BLaER1 (cell line): ENCODE data around the gene PTPRN2.

Source experiments
- H3K27ac ChIP-seq: shearing (Covaris generic); formaldehyde crosslinking; 2 replicates; pipeline ENCODE4 v1.8.1; 2022
- H3K27me3 ChIP-seq: shearing (Covaris generic); formaldehyde crosslinking; 2 replicates; pipeline ENCODE4 v1.8.1; 2022
- H3K36me3 ChIP-seq: shearing (Covaris generic); formaldehyde crosslinking; 2 replicates; pipeline ENCODE4 v1.8.1; 2022
- H3K4me1 ChIP-seq: shearing (Covaris generic); formaldehyde crosslinking; 2 replicates; pipeline ENCODE4 v1.8.1; 2022
- H3K4me2 ChIP-seq: shearing (Covaris generic); formaldehyde crosslinking; 2 replicates; pipeline ENCODE4 v1.8.1; 2022
- H3K4me3 ChIP-seq: shearing (Covaris generic); formaldehyde crosslinking; 2 replicates; pipeline ENCODE4 v1.8.1; 2022
- H3K9ac ChIP-seq: shearing (Covaris generic); formaldehyde crosslinking; 2 replicates; pipeline ENCODE4 v1.8.1; 2022
- H3K9me3 ChIP-seq: shearing (Covaris generic); formaldehyde crosslinking; 2 replicates; pipeline ENCODE4 v1.8.1; 2022
- H4K20me1 ChIP-seq: shearing (Covaris generic); formaldehyde crosslinking; 2 replicates; pipeline ENCODE4 v1.8.1; 2022
- Cebpa-rat ChIP-seq: shearing (Covaris generic); IDR thresholded peaks from 2 replicates; pipeline ENCODE4 v1.8.1; 2022

Gene PTPRN2

DNA sequence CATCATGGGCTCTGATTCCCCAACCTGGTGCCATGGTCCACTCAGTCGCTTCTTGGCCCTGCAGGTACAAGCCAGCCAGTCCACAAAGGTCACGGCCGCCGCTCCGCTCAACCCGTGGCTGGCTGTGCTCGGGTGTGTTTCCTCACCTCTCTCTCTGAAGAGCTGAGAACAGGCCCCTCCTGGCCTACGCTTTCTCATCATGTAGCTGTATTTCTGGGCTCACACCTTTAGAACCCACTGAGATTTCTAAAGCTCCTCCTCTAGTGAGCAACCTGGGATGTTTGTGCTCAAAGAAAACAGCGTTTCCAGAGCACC, 30.2 kb downstream of the PTPRN2 start:
- Histone ChIP-seq H3K4me1 (no peaks in the 10 kb centered on the region), H3K36me3 (no peaks in the 10 kb centered on the region), H3K27me3 (no peaks in the 10 kb centered on the region), H3K4me2 (no peak overlapping the region), H4K20me1 (no peaks in the 10 kb centered on the region), H3K4me3 (no peak overlapping the region), H3K27ac (no peak overlapping the region), H3K9ac (no peak overlapping the region), H3K9me3 (no peaks in the 10 kb centered on the region)
- no peak for TF ChIP-seq Cebpa-rat

DNA sequence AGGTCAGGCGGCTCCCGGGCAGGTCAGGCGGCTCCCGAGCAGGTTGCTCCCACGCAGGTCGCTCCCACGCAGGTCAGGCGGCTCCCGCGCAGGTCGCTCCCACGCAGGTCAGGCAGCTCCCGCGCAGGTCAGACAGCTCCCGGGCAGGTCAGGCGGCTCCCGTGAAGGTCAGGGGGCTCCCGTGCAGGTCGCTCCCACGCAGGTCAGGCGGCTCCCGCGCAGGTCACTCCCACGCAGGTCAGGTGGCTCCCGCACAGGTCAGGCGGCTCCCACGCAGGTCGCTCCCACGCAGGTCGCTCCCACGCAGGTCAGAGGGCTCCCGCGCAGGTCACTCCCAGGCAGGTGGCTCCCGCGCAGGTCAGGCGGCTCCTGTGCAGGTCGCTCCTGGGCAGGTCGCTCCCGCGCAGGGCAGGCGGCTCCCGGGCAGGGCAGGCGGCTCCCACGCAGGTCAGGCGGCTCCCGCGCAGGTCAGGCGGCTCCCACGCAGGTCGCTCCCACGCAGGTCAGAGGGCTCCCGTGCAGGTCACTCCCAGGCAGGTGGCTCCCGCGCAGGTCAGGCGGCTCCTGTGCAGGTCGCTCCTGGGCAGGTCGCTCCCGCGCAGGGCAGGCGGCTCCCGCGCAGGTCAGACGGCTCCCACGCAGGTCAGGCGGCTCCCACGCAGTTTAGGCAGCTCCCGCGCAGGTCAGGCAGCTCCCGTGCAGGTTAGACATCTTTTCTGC, 30.7 kb downstream of the PTPRN2 start:
- Histone ChIP-seq H4K20me1 (no peaks in the 10 kb centered on the region), H3K4me2 (no peak overlapping the region), H3K4me1 (no peaks in the 10 kb centered on the region), H3K36me3 (no peaks in the 10 kb centered on the region), H3K27ac (no peak overlapping the region), H3K9me3 (no peaks in the 10 kb centered on the region), H3K27me3 (no peaks in the 10 kb centered on the region), H3K9ac (no peak overlapping the region), H3K4me3 (no peak overlapping the region)
- TF ChIP-seq Cebpa-rat, result no peak

- H3K9me3 ChIP-seq, result no peaks in the 10 kb centered on the region
- no peak overlapping the region for H3K9ac ChIP-seq
- no peak overlapping the region for H3K4me3 ChIP-seq
- no peaks in the 10 kb centered on the region for H3K36me3 ChIP-seq
- peaks cover 12% of the 10 kb centered on the region for H3K4me1 ChIP-seq
- H3K27me3 ChIP-seq, result no peaks in the 10 kb centered on the region
- no peak overlapping the region for H3K27ac ChIP-seq
- TF ChIP-seq Cebpa-rat, result no peak
- no peaks in the 10 kb centered on the region for H4K20me1 ChIP-seq
- H3K4me2 ChIP-seq, result no peak overlapping the region
These were observed 32.5 kb downstream of the PTPRN2 start for GRCh38 chr7:158555034-158555520.

DNA sequence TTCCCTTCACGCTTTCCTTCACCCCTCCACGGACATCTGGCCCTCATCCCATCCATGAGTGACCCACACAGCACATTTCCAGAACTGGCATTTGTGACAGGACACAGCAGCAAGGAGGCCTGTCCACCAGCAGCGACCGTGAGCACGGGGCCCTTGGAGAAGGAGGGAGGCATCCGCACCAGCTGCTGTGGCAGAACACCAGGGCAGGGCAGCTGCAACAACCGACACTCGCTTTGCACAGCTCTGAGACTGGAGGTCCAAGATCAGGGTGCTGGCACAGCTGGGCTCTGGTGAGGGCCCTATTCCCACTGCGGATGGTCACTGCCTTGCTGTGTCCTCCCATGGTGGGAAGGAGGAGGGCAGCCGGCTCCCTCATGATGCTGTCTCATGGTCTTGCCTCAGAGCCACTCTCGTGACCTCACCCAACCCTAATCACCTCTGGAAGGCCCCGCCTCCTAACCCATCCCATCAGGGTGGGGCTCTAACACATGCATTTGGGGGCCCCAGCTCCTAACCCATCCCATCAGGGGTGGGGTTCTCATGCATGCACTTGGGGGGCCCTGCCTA, 36.7 kb downstream of the PTPRN2 start:
- H4K20me1 ChIP-seq, result no peaks in the 10 kb centered on the region
- TF ChIP-seq Cebpa-rat, result no peak
- no peaks in the 10 kb centered on the region for H3K36me3 ChIP-seq
- H3K27ac ChIP-seq, result 0 out of 2 replicates have a peak overlapping the region, but pooled peaks have one; percentile 72
- H3K4me1 ChIP-seq, result peaks cover 37% of the 10 kb centered on the region
- H3K4me3 ChIP-seq, result no peak overlapping the region
- H3K4me2 ChIP-seq, result peak overlapping the region; percentile 99
- H3K27me3 ChIP-seq, result no peaks in the 10 kb centered on the region
- H3K9me3 ChIP-seq, result no peaks in the 10 kb centered on the region
- H3K9ac ChIP-seq, result no peak overlapping the region

DNA sequence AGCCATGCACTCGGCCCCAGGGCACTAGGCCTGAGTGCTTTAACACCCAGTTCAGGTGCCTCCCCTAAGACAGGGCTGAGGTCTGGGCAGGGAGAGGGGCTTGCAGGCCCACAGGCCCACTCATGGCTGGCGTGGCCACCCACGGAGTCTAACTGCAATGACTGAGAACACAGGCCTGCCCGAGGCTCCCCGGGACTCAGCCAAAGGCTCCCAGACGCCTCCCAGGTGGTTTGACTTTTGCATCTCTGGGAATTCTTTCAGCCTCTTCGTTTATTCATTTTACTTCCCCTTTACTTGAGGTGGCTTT, 37.3 kb downstream of the PTPRN2 start:
- no peak for TF ChIP-seq Cebpa-rat
- Histone ChIP-seq H4K20me1 (no peaks in the 10 kb centered on the region), H3K9me3 (no peaks in the 10 kb centered on the region), H3K36me3 (no peaks in the 10 kb centered on the region), H3K9ac (no peak overlapping the region), H3K4me1 (peaks cover 37% of the 10 kb centered on the region), H3K27me3 (no peaks in the 10 kb centered on the region), H3K4me3 (peak overlapping the region; percentile 60), H3K27ac (peak overlapping the region; percentile 72), H3K4me2 (peak overlapping the region; percentile 99)

DNA sequence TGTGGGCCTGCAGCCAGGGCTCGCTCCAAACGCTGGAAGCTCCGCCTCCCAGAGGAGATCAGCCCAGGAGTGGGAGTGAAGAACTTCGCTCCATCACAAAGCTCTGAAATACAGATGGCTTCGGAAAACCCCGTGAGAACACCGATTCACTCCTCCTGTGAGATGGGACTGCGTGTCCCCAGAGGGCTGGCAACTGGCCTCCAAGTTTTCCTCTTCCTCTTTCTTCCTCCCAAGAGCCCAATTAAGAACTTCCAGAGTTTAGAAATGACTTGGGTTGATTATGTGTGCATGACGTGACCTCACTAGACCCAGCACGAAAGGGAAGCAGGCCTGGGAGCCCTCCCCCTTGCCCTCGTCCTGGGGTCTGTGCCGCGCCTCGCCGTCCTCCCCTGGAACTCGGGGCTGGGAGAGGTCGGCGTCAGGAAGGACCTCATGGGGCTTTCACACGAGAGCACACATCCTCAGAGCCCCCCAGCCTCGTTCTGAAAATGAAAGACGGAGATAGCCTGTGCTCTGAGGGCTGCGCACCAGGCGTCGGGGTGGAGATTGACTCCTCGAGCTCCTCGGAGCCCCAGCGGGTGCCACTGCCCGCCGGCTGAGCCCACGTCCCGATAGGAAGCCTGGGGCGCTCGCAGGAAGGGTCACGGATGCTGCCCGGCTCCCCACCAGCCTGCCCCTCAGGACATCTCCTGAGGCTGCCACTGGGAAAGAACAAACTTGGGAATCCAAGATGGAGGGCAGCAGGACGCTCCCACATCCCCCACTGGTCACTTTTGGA, 37.8 kb downstream of the PTPRN2 start:
- Histone ChIP-seq H3K4me2 (peak overlapping the region; percentile 99), H4K20me1 (no peaks in the 10 kb centered on the region), H3K27me3 (no peaks in the 10 kb centered on the region), H3K4me3 (peak overlapping the region; percentile 60), H3K36me3 (no peaks in the 10 kb centered on the region), H3K4me1 (peaks cover 37% of the 10 kb centered on the region), H3K9me3 (no peaks in the 10 kb centered on the region), H3K27ac (peak overlapping the region; percentile 72), H3K9ac (peak overlapping the region; percentile 74)
- no peak for TF ChIP-seq Cebpa-rat

DNA sequence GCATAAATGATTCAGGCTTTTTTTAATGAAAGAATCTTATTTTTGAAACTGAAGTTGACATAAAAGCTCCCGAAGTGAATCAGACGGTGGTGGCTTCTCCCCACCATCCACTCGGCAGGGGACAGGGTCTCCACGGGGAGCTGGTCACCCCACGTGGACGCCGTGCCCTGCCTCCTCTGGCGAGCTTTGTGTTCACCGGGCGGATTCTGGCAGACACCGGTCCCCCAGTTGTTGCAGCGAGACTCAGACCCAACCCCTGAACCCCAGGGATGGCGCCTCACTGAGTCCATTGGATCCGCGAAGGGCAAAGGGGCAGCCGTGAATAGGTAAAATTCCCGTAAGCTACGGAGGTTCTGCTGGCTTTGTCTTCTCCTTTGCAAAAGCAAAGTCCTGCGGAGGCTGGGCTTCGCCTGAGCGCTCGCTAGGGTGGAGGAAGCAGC, 38.4 kb downstream of the PTPRN2 start:
- no peaks in the 10 kb centered on the region for H3K27me3 ChIP-seq
- H3K4me1 ChIP-seq, result peaks cover 37% of the 10 kb centered on the region
- TF ChIP-seq Cebpa-rat, result no peak
- peak overlapping the region; percentile 74 for H3K9ac ChIP-seq
- H3K36me3 ChIP-seq, result no peaks in the 10 kb centered on the region
- H4K20me1 ChIP-seq, result no peaks in the 10 kb centered on the region
- peak overlapping the region; percentile 83 for H3K27ac ChIP-seq
- no peaks in the 10 kb centered on the region for H3K9me3 ChIP-seq
- H3K4me3 ChIP-seq, result peak overlapping the region; percentile 60
- H3K4me2 ChIP-seq, result peak overlapping the region; percentile 99

- Histone ChIP-seq H3K27ac (peak overlapping the region; percentile 83), H3K9me3 (no peaks in the 10 kb centered on the region), H3K9ac (peak overlapping the region; percentile 74), H3K4me2 (peak overlapping the region; percentile 99), H3K4me3 (peak overlapping the region; percentile 60), H3K36me3 (no peaks in the 10 kb centered on the region), H4K20me1 (no peaks in the 10 kb centered on the region), H3K27me3 (no peaks in the 10 kb centered on the region), H3K4me1 (peaks cover 37% of the 10 kb centered on the region)
- TF ChIP-seq Cebpa-rat, result no peak
These were observed 38.9 kb downstream of the PTPRN2 start for GRCh38 chr7:158548726-158549125.

DNA sequence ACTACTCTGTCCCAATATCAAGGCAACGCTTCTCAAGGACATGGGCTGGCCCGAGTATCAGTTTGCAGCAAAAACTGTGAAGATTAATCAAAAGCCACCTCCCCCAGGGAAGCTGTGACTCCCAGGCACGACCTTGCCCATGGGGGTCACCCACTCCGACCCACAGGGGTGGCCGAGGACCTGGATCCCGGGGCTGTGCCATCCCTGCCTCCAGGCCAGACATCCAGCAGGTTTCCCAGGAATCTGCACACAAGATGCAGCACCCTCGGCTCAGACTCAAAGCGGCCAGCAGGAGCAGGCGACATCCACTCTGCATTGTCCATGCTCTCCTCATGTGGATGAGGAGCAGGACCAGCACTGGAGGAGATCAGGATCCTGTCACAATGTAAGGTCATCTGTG, 39.8 kb downstream of the PTPRN2 start:
- H3K9me3 ChIP-seq, result no peaks in the 10 kb centered on the region
- H3K27ac ChIP-seq, result no peak overlapping the region
- no peaks in the 10 kb centered on the region for H3K36me3 ChIP-seq
- H3K4me3 ChIP-seq, result no peak overlapping the region
- H3K9ac ChIP-seq, result no peak overlapping the region
- peak overlapping the region; percentile 99 for H3K4me2 ChIP-seq
- H4K20me1 ChIP-seq, result no peaks in the 10 kb centered on the region
- H3K27me3 ChIP-seq, result no peaks in the 10 kb centered on the region
- peaks cover 37% of the 10 kb centered on the region for H3K4me1 ChIP-seq
- TF ChIP-seq Cebpa-rat, result no peak

DNA sequence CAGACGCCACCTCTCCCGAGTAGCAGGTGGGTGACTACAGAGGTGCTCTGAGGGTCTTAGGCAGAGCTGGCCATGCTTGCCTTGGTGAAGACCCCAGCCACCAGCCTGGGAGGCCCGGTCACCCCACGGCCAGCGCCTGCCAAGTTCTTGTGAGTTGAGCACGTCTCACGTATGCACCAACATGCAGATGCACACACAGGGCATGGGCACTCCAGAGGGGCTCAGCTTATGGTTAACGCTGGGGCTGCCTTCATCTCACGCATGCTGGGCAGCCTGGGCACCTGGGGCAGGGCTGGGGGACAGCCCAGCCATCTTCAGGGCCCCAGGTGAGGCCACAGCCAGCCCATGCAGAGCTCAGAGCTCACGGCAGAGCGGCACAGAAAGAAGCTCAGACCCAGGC, 41.0 kb downstream of the PTPRN2 start:
- Histone ChIP-seq H3K9ac (no peak overlapping the region), H3K4me1 (peaks cover 48% of the 10 kb centered on the region), H3K27ac (no peak overlapping the region), H3K27me3 (no peaks in the 10 kb centered on the region), H3K9me3 (no peaks in the 10 kb centered on the region), H3K4me3 (no peak overlapping the region), H3K4me2 (no peak overlapping the region), H4K20me1 (no peaks in the 10 kb centered on the region), H3K36me3 (no peaks in the 10 kb centered on the region)
- no peak for TF ChIP-seq Cebpa-rat
